SJCRH30 (cell line): ENCODE data around the gene NOL6. TPM values are rescaled to one million over a fixed set of nuclear protein-coding genes. Genes with fewer than 3 reads are reported as not detected.
"Not testable (repeated sequence)": the region's sequence is repeated elsewhere in the genome, so short reads cannot be mapped to it uniquely, and the experiment has no call there.

Experiments used
- DNase-seq, 2 experiments: peaks; one replicate each; pipeline ENCODE4 v3.0.0-alpha.2; 2015 to 2020
- H3K27ac ChIP-seq: fragments of 250-450 bp; sonication (Bioruptor Pico); 2 replicates; pipeline ENCODE4 v1.5.1; 2020; ENCODE audit warnings: mild to moderate bottlenecking, moderate library complexity
- H3K27me3 ChIP-seq: fragments of 250-450 bp; sonication (Bioruptor Pico); 2 replicates; pipeline ENCODE4 v1.5.1; 2020; ENCODE audit warnings: mild to moderate bottlenecking, moderate library complexity
- H3K36me3 ChIP-seq: fragments of 250-450 bp; sonication (Bioruptor Pico); 2 replicates; pipeline ENCODE4 v1.5.1; 2020; ENCODE audit warnings: mild to moderate bottlenecking, moderate library complexity
- H3K4me1 ChIP-seq: fragments of 250-450 bp; sonication (Bioruptor Pico); 2 replicates; pipeline ENCODE4 v1.5.1; 2020; ENCODE audit warnings: mild to moderate bottlenecking, moderate library complexity
- H3K4me3 ChIP-seq: fragments of 250-450 bp; sonication (Bioruptor Pico); 2 replicates; pipeline ENCODE4 v1.5.1; 2020; ENCODE audit warnings: mild to moderate bottlenecking, moderate library complexity
- H3K9me3 ChIP-seq: fragments of 250-450 bp; sonication (Bioruptor Pico); replicated peaks from 2 replicates; pipeline ENCODE4 v1.5.1; 2020; ENCODE audit warnings: mild to moderate bottlenecking, moderate library complexity
- total RNA-seq: library from RNA; depleted of rRNA; stranded (reverse); fragments of >200 nt; shearing (Covaris generic); gene quantifications from 2 replicates; pipeline ENCODE4 v1.2.3, GENCODE V29; 2014

Gene NOL6
- total RNA-seq, 1 experiment from 2014 or later = 27.5 TPM

- DNase-seq = no peak
- H3K36me3 ChIP-seq = peaks cover 51% of the 10 kb centered on the region
- H3K4me3 ChIP-seq = no peak overlapping the region
- no peaks in the 10 kb centered on the region for H3K27me3 ChIP-seq
- no peaks in the 10 kb centered on the region for H3K9me3 ChIP-seq
- H3K4me1 ChIP-seq = no peaks in the 10 kb centered on the region
- H3K27ac ChIP-seq = no peak overlapping the region
These were observed 7.8 kb downstream of the NOL6 start for GRCh38 chr9:33465596-33466564.

DNA sequence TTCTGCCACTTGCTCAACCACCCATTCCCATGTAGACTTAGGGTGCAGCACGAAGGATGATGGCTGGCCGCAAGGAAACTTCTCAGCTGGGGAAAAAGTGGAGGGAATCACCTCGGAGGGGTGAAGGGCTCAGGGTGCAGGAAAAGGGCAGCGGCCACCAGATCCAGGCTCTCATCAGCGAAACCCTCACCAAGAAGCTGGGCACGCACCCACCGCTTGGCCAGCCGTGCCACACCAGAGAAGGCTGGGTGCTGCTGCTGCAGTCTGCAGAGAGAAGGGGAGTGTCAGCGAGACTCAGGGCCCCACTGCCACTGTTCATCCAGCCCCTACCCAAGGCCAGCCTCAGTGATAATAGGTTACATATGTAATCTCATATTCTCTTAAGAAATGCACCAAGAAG, 8.6 kb downstream of the NOL6 start:
- Histone ChIP-seq H3K9me3 (no peaks in the 10 kb centered on the region), H3K4me1 (no peaks in the 10 kb centered on the region), H3K4me3 (no peak overlapping the region), H3K36me3 (peaks cover 49% of the 10 kb centered on the region), H3K27me3 (no peaks in the 10 kb centered on the region), H3K27ac (no peak overlapping the region)
- no peak for DNase-seq

DNA sequence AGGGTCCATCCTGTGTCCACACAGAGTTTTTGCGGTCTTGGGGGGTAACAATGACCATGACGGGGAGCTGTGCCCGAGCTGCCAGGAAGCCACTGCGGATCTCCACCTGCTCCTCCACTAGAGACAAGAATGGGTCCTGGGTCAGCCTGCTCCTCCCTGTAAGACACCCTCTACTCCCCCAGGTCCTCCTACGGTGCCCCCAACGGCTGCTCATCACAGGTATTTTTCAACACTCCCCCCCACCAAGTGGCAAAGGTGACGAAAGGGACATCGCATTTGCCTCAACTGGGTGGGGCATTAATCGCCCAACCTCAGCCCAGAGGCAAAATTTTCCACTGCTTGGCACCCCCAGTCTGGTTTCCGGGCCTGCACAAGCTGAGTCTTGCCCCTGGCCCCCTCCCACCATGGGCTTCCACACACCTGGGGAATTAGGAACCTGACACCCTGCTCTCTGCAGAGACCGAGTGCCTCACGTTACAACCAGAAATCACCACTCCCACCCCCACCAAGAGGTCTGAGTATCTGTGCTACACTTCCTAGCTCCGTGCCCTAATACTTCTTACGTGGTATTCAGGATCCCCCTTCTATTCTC, 9.6 kb downstream of the NOL6 start:
- H3K4me3 ChIP-seq = no peak overlapping the region
- H3K9me3 ChIP-seq = no peaks in the 10 kb centered on the region
- no peak overlapping the region for H3K27ac ChIP-seq
- DNase-seq = no peak
- no peaks in the 10 kb centered on the region for H3K27me3 ChIP-seq
- H3K4me1 ChIP-seq = no peaks in the 10 kb centered on the region
- H3K36me3 ChIP-seq = peaks cover 49% of the 10 kb centered on the region

DNA sequence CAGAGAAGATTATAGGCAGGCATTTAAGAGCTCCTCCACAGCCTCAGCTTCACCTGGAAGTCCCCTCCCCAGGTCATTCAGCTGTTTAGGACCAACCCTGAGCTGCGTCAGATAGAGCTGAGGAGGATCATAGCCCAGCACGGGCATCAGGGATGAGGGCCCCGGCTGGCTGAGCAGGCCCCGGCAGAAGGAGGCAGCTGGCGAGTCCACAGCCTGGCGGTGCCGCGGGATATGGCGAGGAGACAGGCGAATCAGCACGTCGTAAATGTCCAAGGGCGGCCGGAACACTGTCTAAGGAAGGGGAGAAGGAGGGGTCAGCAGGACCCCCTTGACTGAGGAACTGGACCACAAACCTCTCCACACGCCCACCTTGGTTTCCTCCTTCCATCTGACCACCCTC, 10.6 kb downstream of the NOL6 start:
- H3K27ac ChIP-seq = no peak overlapping the region
- H3K4me3 ChIP-seq = no peak overlapping the region
- DNase-seq = no peak
- no peaks in the 10 kb centered on the region for H3K9me3 ChIP-seq
- peaks cover 44% of the 10 kb centered on the region for H3K36me3 ChIP-seq
- H3K27me3 ChIP-seq = no peaks in the 10 kb centered on the region
- H3K4me1 ChIP-seq = no peaks in the 10 kb centered on the region

DNA sequence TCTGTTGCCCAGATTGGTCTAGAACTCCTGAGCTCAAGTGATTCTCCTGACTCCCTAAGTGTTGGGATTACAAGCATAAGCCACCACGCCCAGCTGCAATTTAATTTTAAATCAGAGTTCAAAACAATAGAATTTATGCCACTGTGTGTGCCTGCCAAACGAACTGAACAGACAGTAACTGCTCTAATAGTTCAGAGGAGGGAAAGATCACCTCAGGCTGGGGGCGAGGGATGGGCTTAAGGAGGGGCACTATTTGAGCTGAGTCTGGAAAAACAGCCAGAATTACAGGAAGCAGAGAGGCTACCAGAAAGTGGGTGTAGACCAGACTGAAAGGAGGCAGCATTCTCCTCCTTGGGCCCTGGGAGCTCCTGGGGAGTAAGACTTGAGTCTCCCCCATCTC, 12.2 kb downstream of the NOL6 start:
- no peak overlapping the region for H3K27ac ChIP-seq

DNA sequence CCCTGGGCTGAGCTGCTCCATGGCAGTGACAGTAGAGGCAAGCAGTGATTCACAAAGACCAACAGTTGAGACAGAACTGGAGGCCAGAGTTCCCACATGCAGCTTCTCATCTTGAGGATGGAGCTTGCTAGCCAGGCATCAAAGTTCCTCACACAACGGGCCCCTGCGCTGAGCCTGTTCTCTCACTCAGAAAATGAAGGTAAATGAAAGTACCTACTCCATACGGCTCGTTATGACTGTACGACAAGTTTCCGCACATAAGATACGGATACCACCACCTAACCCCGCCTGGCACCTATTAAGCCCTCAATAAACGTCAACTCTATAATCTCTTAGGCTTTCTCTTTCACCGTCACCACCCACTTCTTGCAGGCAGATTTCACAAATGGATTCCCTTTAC, 12.9 kb downstream of the NOL6 start:
- Histone ChIP-seq H3K27ac (no peak overlapping the region), H3K9me3 (no peaks in the 10 kb centered on the region), H3K27me3 (no peaks in the 10 kb centered on the region), H3K36me3 (peaks cover 32% of the 10 kb centered on the region), H3K4me1 (no peaks in the 10 kb centered on the region), H3K4me3 (no peak overlapping the region)
- no peak for DNase-seq

More for the DNA sequence above, 12.2 kb downstream of the NOL6 start:
- no peak for DNase-seq
- Histone ChIP-seq H3K4me1 (no peaks in the 10 kb centered on the region), H3K9me3 (no peaks in the 10 kb centered on the region), H3K36me3 (peaks cover 39% of the 10 kb centered on the region), H3K4me3 (no peak overlapping the region), H3K27me3 (no peaks in the 10 kb centered on the region)

- Histone ChIP-seq H3K27ac (no peak overlapping the region), H3K36me3 (peaks cover 18% of the 10 kb centered on the region), H3K4me3 (no peak overlapping the region), H3K4me1 (no peaks in the 10 kb centered on the region), H3K9me3 (no peaks in the 10 kb centered on the region), H3K27me3 (no peaks in the 10 kb centered on the region)
- no peak for DNase-seq
These were observed 14.6 kb downstream of the NOL6 start for GRCh38 chr9:33459115-33459514.

DNA sequence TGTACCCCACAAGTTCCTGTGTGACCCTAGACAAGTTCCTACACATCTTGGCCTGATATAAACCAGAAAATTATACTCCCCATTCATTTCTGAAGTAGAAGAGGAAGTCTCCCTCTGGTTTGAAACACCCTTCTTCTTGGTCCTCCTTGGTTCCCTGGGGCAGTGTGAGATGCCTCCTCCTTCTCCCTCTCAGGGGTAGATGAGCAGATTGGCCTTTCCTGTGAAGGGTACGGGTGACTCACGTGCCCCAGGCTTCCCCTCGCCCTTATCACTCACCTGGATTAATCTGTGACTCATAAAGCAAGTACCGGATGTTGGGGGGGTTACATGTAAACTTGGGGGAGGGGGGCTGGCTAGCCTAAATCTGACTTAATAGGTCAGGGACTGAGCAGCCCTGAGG, 15.3 kb downstream of the NOL6 start:
- Histone ChIP-seq H3K36me3 (peaks cover 14% of the 10 kb centered on the region), H3K4me1 (no peaks in the 10 kb centered on the region), H3K27ac (no peak overlapping the region), H3K4me3 (no peak overlapping the region), H3K27me3 (no peaks in the 10 kb centered on the region), H3K9me3 (no peaks in the 10 kb centered on the region)
- no peak for DNase-seq

GRCh38 chr9:33455945-33456344, 17.8 kb downstream of the NOL6 start:
- H3K36me3 ChIP-seq = no peaks in the 10 kb centered on the region; the same call in 1 of the 2 replicates
- no peaks in the 10 kb centered on the region for H3K27me3 ChIP-seq
- no peak overlapping the region for H3K27ac ChIP-seq
- H3K9me3 ChIP-seq = no peaks in the 10 kb centered on the region
- peaks cover 7% of the 10 kb centered on the region; the same call in 1 of the 2 replicates for H3K4me1 ChIP-seq
- H3K4me3 ChIP-seq = no peak overlapping the region
- DNase-seq = no peak

DNA sequence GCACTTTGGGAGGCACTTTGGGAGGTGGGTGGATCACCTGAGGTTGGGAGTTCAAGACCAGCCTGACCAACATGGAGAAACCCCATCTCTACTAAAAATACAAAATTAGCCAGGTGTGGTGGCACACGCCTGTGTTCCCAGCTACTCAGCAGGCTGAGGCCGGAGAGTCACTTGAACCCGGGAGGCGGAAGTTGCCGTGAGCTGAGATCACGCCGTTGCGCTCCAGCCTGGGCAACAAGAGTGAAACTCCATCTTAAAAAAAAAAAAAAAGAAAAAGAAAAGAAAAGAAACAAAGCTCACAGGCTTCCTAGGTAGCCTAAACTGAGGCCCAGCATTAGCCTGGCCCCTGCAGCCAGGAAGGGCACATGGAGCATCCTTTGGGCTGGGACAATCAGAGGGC, 18.3 kb downstream of the NOL6 start:
- not testable (repeated sequence) for H3K4me1 ChIP-seq, H3K4me3 ChIP-seq, H3K36me3 ChIP-seq, DNase-seq, H3K9me3 ChIP-seq, H3K27me3 ChIP-seq, H3K27ac ChIP-seq

GRCh38 chr9:33454661-33455026, 19.1 kb downstream of the NOL6 start:
- not testable (repeated sequence) for DNase-seq, H3K36me3 ChIP-seq, H3K9me3 ChIP-seq, H3K27ac ChIP-seq, H3K27me3 ChIP-seq, H3K4me1 ChIP-seq, H3K4me3 ChIP-seq

GRCh38 chr9:33453999-33454660, 19.6 kb downstream of the NOL6 start:
- H3K36me3 ChIP-seq = no peaks in the 10 kb centered on the region
- no peak for DNase-seq
- no peak overlapping the region for H3K27ac ChIP-seq
- no peaks in the 10 kb centered on the region for H3K27me3 ChIP-seq
- H3K4me1 ChIP-seq = peaks cover 7% of the 10 kb centered on the region; the same call in 1 of the 2 replicates
- no peak overlapping the region for H3K4me3 ChIP-seq
- H3K9me3 ChIP-seq = no peaks in the 10 kb centered on the region

DNA sequence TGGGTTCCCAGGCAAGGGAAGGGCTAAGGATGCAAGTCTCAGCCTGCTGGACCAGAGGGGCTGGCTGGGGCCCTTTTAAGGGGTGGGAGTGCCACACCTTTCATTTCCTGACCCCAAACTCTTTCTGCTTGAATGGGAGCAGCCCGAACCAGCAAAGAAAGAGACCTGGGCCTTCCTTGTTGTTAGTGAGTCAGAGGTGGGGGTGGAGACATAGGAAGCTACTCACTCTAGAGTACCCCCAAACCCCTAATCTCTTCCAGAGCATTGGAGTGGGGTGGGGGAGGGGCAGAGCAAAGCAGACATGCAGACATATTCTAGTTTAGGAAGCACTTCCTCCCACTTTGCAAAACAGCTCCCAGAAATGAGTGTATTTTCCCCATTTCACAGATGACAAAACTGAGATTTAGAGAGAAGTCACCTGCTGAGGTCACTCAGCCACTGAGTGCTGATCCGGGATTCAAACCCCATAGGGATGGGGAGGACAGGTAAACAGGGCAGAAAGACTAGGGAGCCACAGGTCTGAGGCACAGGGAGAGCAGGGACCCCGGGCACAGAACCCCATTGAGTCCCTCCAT, 20.4 kb downstream of the NOL6 start:
- Histone ChIP-seq H3K27ac (no peak overlapping the region), H3K9me3 (no peaks in the 10 kb centered on the region), H3K4me1 (peaks cover 7% of the 10 kb centered on the region; the same call in 1 of the 2 replicates), H3K27me3 (no peaks in the 10 kb centered on the region), H3K36me3 (no peaks in the 10 kb centered on the region), H3K4me3 (no peak overlapping the region)
- DNase-seq = no peak

GRCh38 chr9:33452828-33453271, 20.9 kb downstream of the NOL6 start:
- H3K4me3 ChIP-seq = no peak overlapping the region
- no peak overlapping the region for H3K27ac ChIP-seq
- H3K36me3 ChIP-seq = no peaks in the 10 kb centered on the region
- no peaks in the 10 kb centered on the region for H3K27me3 ChIP-seq
- H3K9me3 ChIP-seq = no peaks in the 10 kb centered on the region
- peak; percentile 82 to 90 for DNase-seq
- peaks cover 11% of the 10 kb centered on the region; the same call in 1 of the 2 replicates for H3K4me1 ChIP-seq
